Inflammatory macrophage treated with lipopolysaccharide for 1 hour (primary cell): ENCODE results near the gene CELF5.

Source experiments
- DNase-seq, 2 donors: peaks; one replicate each; pipeline ENCODE4 v3.0.0-alpha.2; 2020 to 2022

Gene CELF5

GRCh38 chr19:3224346-3225168 lies at the start of gene CELF5:
CELF5 (plus strand) TSS chr19:3224661; CDS start chr19:3224740, 79 bp downstream.
- peak in 1 of 2 donors; percentile 18 for DNase-seq

GRCh38 chr19:3175781-3176714 lies 48.4 kb upstream of the CELF5 start:
- no peak for DNase-seq

- no peak for DNase-seq
Observed at GRCh38 chr19:3176715-3177501, 47.6 kb upstream of the CELF5 start.

DNA sequence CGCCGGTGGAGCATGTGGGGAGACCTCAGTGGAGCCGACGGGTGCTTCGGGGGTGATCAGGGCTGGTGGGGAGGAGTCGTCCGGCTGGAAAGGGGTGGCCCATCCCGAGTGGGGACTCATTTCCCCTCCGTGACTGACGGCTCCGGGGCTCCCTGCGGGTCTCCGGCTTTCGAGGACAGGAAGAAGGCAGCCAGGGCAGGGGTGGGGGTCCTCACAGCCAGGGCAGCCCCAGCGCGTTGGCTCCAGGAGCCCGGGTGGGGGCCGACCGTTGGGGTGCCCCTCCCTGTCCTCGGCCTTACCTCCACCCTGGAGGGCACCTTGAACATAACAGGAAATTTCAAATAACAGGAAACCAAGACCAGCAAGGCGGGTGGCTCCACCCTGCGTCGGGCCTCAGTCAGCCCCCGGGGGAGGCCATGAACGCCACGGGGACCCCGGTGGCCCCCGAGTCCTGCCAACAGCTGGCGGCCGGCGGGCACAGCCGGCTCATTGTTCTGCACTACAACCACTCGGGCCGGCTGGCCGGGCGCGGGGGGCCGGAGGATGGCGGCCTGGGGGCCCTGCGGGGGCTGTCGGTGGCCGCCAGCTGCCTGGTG lies 46.0 kb upstream of the CELF5 start, which contains the start of gene S1PR4:
Gene S1PR4 (plus strand): TSS at position 393 of the 596 bp plus-strand sequence. CDS start 24 bp downstream, at position 417.
- no peak for DNase-seq

DNA sequence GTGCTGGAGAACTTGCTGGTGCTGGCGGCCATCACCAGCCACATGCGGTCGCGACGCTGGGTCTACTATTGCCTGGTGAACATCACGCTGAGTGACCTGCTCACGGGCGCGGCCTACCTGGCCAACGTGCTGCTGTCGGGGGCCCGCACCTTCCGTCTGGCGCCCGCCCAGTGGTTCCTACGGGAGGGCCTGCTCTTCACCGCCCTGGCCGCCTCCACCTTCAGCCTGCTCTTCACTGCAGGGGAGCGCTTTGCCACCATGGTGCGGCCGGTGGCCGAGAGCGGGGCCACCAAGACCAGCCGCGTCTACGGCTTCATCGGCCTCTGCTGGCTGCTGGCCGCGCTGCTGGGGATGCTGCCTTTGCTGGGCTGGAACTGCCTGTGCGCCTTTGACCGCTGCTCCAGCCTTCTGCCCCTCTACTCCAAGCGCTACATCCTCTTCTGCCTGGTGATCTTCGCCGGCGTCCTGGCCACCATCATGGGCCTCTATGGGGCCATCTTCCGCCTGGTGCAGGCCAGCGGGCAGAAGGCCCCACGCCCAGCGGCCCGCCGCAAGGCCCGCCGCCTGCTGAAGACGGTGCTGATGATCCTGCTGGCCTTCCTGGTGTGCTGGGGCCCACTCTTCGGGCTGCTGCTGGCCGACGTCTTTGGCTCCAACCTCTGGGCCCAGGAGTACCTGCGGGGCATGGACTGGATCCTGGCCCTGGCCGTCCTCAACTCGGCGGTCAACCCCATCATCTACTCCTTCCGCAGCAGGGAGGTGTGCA lies 45.3 kb upstream of the CELF5 start:
- peak in 1 of 2 donors; percentile 30 for DNase-seq

GRCh38 chr19:3179739-3180293 lies 44.6 kb upstream of the CELF5 start:
- DNase-seq, result no peak

GRCh38 chr19:3183721-3184641 lies 40.5 kb upstream of the CELF5 start:
- no peak for DNase-seq

- DNase-seq, result no peak
Observed at GRCh38 chr19:3184847-3185460, 39.5 kb upstream of the CELF5 start.

- peak; percentile 88 to 97 for DNase-seq
Observed at GRCh38 chr19:3185461-3186159, 38.9 kb upstream of the CELF5 start, which contains the start of gene NCLN. NCLN (plus strand) TSS chr19:3185930; CDS start chr19:3186031, 101 bp downstream.

GRCh38 chr19:3186160-3186688 lies 38.2 kb upstream of the CELF5 start:
- no peak for DNase-seq

DNA sequence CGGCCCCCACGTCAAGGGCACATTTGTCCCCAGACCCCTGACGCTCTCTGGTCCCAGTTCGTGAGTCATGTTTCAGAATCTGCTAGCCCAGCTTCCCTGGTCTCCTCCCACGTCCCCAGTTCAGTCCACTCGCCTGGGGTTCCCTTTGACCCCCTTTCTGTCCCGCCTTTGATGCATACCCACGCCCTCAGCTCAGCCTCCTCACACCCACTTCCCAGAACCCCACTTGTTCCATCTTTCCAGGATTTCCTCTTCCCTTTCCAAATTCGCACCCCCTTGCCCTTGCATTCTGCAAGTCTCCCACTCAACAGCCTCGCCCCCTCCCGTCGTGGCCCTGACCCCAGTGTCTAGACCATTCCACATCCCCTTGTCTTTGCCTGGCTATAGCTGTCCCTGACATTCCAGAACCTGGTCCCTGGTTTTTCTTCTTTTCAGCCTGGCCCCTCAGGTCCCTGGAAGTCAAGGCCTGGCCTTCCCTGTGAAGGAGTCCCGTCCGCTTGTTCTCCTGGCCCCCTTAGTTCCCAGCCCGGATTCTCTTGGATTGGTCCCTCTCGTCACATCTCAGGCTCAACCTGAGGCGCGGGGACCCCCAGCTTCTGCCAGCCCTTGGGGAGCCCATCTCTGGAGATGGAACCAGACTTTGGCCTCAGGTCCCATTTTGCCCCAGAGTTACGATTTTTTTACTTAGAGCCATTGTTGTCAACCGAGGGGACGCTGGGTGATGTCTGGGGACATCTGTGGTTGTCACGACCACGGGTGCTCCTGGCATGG lies 37.4 kb upstream of the CELF5 start:
- DNase-seq, result peak; percentile 29 to 61

DNA sequence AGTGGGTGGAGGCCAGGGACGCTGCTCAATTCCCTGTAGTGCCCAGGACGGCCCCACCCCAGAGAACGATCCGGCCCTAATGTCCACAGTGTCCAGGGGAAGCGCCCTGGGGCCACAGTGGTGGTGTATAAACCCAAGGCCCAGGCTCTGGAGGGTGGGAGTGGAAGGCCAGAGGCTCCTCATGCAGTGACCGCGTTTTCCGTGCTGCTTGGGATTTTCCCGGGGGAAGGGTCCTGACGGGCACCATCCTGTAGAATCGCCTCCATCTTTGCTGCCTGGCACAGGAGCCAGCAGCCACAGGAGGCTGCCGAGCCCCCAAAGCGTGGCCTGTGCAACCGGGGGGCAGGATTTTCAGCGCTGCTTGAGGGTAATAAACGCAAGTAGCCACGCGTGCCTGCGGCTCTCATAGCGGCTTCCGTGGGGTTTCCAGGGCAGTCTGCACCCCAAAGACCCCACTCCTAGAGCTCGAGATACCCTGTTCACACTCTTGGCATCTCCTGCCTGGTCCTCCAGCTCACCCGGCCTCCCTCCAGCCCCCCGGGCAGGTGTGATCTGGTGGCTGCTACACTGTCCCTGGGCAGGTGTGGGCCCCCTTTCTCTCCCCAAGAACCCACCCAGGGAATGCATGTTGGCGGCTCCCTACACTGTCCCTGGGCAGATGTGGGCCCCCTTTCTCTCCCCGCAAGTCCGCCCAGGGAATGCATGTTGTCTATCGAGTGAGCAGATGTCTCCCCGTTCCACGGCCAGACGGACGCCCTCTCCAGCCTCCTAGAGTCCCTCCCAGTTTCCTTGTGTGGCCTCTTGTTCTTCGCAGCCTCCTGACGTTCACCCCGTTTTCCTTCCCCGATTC lies 36.6 kb upstream of the CELF5 start:
- no peak for DNase-seq

- no peak for DNase-seq
Observed at GRCh38 chr19:3188627-3189596, 35.5 kb upstream of the CELF5 start.

DNA sequence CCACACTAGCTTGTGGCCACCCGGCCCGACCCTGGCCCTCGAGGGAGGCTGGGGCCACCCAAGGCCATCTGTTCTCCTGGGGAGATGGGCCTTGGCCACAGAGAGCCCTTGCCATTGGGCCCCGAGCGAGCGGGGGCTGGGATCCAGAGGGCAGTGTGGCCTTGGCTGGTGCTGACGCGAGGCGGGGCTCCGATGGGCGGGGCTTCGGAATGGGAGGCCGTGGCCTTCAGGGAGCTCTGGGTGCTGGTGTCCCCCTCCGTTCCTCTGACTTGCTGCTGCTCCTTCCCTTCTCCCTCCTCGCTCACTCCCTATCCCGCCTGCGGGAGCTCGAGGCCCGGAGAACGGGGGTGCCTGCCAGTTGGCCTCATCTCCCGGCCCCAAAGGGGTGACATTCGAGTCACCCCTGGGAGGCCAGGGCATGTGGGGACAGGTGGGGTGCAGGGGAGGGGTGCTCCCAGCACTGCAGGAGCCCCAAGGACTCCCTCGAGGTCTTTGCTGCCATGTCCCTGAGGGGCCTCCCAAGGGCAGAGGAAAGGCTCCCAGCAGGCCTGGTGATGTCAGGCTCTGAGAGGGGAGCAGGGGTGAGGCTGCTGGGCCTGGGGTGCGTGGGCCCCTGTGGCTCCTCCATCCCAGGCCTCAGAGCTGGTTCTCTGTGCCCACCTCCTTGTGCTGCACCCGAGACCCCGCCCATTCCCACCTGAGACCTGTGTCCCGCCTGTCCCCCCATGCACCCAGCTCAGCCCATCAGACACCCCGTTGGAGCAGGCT lies 34.6 kb upstream of the CELF5 start:
- DNase-seq, result no peak

DNA sequence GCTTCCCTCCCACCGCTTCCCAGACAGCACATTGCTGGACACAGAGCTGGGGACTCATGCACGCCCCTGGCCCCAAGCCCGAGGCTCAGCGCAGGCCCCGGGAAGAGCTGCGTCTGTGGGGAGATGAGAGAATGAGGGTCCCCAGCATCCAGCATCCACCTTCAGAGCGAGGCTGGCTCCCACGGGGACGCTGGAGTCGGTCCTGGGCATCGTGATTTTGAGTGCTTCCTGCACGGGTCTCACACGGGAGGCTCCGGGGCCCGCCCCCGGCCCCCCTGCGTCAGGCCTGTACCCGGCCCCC lies 34.0 kb upstream of the CELF5 start:
- DNase-seq, result no peak
